Adrenal gland (tissue), 5 donors: ENCODE data around the gene PLAAT1.

Experiments
- POLR2A ChIP-seq, 2 donors: fragments of 450-650 bp; IDR thresholded peaks; one replicate each; pipeline ENCODE4 v1.6.1; 2017; ENCODE audit warnings: antibody characterized with exemption in 2 of 2, mild to moderate bottlenecking in 2 of 2, moderate library complexity in 1 of 2
- TF ChIP-seq, protein P1 (sequence below), 6 experiments: fragments of 450-650 bp in 4 of 6; fragments of 200-600 bp in 2 of 6; sonication (generic) in 1 of 6; IDR thresholded peaks; 1 replicate in 5 of 6; 2 replicates in 1 of 6; pipeline versions ENCODE4 v1.5.1 to v1.8.0; 2016 to 2021; ENCODE audit warnings: antibody characterized with exemption in 6 of 6, mild to moderate bottlenecking in 2 of 6, moderate library complexity in 1 of 6
- donor health status: DM: no; HTN: no; CAD: no.

DNA sequence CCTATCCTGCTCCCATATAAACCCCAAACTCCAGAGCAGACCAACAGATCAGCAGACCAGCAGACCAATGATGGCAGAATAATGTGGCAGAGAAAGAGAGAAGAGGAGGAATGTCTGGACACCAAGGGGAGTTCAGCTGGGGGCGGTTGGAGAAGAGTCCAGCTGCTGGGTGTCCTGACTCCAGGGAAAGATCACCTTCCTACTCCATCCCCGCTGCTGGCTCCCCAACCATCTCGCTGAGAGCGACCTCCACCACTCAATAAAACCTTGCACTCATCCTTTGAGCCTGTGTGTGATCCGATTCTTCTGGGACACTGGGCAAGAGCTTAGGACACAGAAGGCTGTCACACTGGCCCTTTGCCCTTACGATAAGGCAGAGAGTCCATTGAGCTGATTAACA, 12.8 kb upstream of the PLAAT1 start:
- TF ChIP-seq, protein P1, sequence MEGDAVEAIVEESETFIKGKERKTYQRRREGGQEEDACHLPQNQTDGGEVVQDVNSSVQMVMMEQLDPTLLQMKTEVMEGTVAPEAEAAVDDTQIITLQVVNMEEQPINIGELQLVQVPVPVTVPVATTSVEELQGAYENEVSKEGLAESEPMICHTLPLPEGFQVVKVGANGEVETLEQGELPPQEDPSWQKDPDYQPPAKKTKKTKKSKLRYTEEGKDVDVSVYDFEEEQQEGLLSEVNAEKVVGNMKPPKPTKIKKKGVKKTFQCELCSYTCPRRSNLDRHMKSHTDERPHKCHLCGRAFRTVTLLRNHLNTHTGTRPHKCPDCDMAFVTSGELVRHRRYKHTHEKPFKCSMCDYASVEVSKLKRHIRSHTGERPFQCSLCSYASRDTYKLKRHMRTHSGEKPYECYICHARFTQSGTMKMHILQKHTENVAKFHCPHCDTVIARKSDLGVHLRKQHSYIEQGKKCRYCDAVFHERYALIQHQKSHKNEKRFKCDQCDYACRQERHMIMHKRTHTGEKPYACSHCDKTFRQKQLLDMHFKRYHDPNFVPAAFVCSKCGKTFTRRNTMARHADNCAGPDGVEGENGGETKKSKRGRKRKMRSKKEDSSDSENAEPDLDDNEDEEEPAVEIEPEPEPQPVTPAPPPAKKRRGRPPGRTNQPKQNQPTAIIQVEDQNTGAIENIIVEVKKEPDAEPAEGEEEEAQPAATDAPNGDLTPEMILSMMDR (IDR thresholded peaks at IDR 0.05): no peak
- no peak for TF ChIP-seq POLR2A (IDR thresholded peaks at IDR 0.05)
